Thoracic aorta (tissue), 2 donors: ENCODE measurements around the gene SLC38A8. TPM values are rescaled to one million over a fixed set of nuclear protein-coding genes. Genes with fewer than 3 reads are reported as not detected.

ENCODE experiments used
- ATAC-seq: fragments of 150-250 bp; one replicate; pipeline ENCODE4 v1.8.0; 2017; ENCODE audit warnings: low read depth; ENCODE audit not compliant: insufficient number of reproducible peaks, low FRiP score
- DNase-seq: peaks from one replicate; pipeline ENCODE4 v3.0.0-alpha.2; 2020; ENCODE audit warnings: low spot score
- H3K27ac ChIP-seq, 2 donors: fragments of 200-600 bp; sonication (generic); 1 replicate in 1 of 2; 2 replicates in 1 of 2; pipeline ENCODE4 v1.5.1; 2016; ENCODE audit warnings: mild to moderate bottlenecking in 2 of 2, moderate library complexity in 2 of 2
- H3K27me3 ChIP-seq: fragments of 200-600 bp; sonication (generic); replicated peaks from 2 replicates; pipeline ENCODE4 v1.6.0; 2016; ENCODE audit warnings: mild to moderate bottlenecking; ENCODE audit not compliant: insufficient read depth
- H3K36me3 ChIP-seq: fragments of 200-600 bp; sonication (generic); one replicate; pipeline ENCODE4 v1.5.1; 2016
- H3K4me1 ChIP-seq, 2 donors: fragments of 200-600 bp; sonication (generic); 1 replicate in 1 of 2; 2 replicates in 1 of 2; pipeline versions ENCODE4 v1.5.1 to v1.6.0; 2016; ENCODE audit warnings: low read depth in 2 of 2, mild to moderate bottlenecking in 1 of 2; ENCODE audit not compliant: control insufficient read depth in 1 of 2
- H3K4me3 ChIP-seq: fragments of 200-600 bp; sonication (generic); 2 replicates; pipeline ENCODE4 v1.5.1; 2016; ENCODE audit warnings: mild to moderate bottlenecking
- H3K9me3 ChIP-seq: fragments of 200-600 bp; sonication (generic); 2 replicates; pipeline ENCODE4 v1.5.1; 2016
- total RNA-seq, 2 donors: library from RNA; depleted of rRNA; stranded (reverse); fragments of >200 nt; gene quantifications; one replicate each; pipeline versions ENCODE4 v1.1.0 to v1.2.3, GENCODE V29; 2016
- TF ChIP-seq, protein P1 (sequence below): fragments of 200-600 bp; sonication (generic); IDR thresholded peaks from one replicate; pipeline ENCODE4 v1.5.1; 2019; ENCODE audit warnings: antibody characterized with exemption

Gene SLC38A8
- total RNA-seq, 2 donors from 2014 or later: not detected

DNA sequence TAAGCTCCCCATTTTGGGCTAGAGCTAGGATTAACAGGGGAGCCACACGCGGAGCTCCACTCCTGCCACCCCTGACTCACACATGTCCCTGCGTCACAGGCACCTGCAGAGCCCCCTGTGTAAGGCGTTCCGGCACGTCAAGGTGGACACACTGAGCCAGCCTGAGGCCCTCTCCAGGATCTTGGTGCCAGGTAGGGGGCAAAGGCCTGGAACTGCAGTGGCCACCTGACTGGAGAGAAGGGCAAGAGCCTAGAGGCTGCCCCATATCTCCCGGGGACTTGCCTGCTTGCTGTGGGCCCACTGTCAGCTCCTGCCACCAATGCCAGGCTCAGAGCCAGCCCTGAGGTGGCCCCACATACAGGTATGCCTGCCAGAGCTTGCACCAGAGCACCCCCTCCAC lies 40.9 kb downstream of the SLC38A8 start:
- Histone ChIP-seq H3K36me3 (no peaks in the 10 kb centered on the region), H3K4me3 (no peak overlapping the region), H3K4me1 (no peaks in the 10 kb centered on the region), H3K27me3 (no peaks in the 10 kb centered on the region), H3K27ac (no peak overlapping the region), H3K9me3 (no peaks in the 10 kb centered on the region)
- ATAC-seq (no peak), DNase-seq (no peak)
- TF ChIP-seq, protein P1, sequence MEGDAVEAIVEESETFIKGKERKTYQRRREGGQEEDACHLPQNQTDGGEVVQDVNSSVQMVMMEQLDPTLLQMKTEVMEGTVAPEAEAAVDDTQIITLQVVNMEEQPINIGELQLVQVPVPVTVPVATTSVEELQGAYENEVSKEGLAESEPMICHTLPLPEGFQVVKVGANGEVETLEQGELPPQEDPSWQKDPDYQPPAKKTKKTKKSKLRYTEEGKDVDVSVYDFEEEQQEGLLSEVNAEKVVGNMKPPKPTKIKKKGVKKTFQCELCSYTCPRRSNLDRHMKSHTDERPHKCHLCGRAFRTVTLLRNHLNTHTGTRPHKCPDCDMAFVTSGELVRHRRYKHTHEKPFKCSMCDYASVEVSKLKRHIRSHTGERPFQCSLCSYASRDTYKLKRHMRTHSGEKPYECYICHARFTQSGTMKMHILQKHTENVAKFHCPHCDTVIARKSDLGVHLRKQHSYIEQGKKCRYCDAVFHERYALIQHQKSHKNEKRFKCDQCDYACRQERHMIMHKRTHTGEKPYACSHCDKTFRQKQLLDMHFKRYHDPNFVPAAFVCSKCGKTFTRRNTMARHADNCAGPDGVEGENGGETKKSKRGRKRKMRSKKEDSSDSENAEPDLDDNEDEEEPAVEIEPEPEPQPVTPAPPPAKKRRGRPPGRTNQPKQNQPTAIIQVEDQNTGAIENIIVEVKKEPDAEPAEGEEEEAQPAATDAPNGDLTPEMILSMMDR: no peak

DNA sequence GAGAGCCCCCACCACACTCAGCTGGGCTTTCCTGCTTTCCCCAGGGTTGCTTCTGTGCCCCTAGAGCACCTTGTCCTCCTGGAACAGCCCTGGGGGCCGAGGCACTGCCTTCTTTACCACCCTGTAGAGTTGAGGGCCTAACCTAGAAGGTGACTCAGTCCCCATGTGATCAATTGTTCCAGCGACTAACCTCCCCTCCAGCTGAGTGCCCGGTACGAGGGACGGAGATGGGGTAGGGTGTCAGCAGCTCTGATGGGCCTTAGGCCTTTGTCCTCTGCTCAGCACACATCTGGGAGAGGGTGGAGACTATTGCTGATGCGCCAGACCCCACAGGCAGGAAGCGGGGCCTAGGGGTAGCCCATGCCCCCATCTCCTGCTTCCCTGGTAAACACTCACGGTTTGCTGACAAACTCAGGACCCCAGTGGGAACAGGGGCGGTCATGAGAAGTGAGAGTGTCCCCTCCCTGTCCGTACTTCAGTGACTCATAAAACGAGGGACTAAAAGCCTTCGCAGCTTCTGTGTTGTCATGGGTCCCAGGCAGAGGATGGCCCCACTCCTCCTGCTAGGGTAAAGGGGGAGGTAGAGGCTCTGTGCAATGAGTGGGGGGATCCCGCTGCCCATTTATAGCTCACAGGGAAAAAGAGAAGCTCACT lies 41.5 kb downstream of the SLC38A8 start:
- H3K36me3 ChIP-seq: no peaks in the 10 kb centered on the region
- no peak for DNase-seq
- no peaks in the 10 kb centered on the region for H3K27me3 ChIP-seq
- TF ChIP-seq, protein P1: no peak
- no peak overlapping the region for H3K4me3 ChIP-seq
- no peak for ATAC-seq
- H3K9me3 ChIP-seq: no peaks in the 10 kb centered on the region
- H3K27ac ChIP-seq: no peak overlapping the region
- H3K4me1 ChIP-seq: no peaks in the 10 kb centered on the region

DNA sequence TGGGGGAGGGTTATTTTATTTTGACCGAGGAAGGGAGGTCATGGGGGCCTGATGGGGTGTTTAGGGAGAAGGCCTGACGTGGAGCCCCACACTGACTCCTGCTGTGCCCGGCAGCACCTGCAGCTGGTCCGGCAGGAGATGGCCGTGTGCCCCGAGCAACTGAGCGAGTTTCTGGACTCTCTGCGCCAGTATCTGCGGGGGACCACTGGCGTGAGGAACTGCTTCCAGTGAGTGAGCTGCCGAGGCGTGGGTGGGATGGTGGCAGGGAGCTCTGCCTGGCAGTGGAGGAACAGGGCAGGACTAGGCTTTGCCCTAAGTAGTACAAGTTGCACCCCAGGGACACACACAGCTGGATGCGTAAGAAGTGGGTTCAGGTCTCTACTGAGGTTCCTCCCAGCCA lies 44.5 kb downstream of the SLC38A8 start:
- no peaks in the 10 kb centered on the region for H3K4me1 ChIP-seq
- no peak overlapping the region for H3K27ac ChIP-seq
- DNase-seq (no peak), ATAC-seq (no peak)
- no peaks in the 10 kb centered on the region for H3K9me3 ChIP-seq
- TF ChIP-seq, protein P1: no peak
- H3K27me3 ChIP-seq: no peaks in the 10 kb centered on the region
- no peak overlapping the region for H3K4me3 ChIP-seq
- H3K36me3 ChIP-seq: no peaks in the 10 kb centered on the region

DNA sequence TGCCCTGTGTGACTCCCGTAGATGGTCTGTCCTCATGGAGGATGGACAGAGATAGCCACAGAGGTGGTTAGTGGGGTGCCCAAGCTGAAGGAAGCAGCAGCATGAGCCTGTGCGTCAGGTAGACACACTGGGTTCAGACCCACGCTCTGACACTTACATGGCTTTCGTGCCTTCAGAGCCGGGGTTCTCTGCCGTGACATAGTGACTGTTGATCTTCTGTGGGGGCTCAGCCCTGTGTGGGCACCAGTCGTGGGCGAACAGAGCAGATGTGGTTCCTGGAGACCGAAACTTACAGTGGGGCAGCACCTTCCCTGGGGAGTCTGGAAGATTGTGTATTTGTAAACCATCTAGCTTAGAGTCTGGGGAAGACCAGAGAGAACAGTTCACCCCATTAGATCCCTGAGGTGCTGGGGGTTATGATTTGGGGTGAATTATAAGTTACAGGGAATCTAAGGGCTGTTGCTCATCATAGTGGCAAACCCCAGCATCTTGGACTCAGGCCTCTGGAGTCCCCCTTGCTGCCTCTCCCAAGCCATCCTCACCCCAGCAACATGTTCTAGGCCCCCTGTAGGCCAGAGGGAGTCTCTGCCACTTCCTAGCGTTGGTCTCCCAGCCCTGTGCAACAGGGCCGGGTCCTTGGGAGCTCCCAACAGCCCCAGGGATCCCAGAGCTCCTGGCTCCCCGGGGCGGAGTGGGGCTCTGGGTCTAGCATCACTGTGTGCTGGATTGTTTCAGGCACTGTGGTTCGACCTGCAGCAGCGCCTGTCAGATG lies 45.9 kb downstream of the SLC38A8 start:
- TF ChIP-seq, protein P1: no peak
- H3K4me1 ChIP-seq: no peaks in the 10 kb centered on the region

DNA sequence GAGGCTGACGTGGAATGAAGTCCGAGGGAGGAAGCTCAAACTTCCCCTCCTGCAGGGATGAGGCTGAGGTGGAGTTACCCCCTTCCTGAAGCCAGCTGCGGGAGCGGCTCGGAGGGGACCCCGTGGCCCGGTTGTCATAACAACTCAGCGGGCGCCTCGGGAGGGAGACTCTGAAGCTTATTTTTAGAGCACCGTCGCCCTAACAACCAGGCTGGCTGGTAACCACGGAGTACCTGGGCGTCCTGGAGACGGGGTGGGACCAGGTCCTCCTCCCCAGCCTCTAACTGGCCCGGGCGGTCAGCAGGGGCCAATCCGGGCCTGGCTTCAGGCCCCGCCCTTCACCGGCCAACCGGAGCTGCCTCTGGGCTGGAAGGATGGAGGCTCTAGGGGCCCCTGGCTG lies 46.8 kb downstream of the SLC38A8 start:
- no peak for ATAC-seq
- H3K4me1 ChIP-seq: no peaks in the 10 kb centered on the region
- no peak for DNase-seq
- no peak overlapping the region for H3K4me3 ChIP-seq
- no peak overlapping the region for H3K27ac ChIP-seq
- H3K27me3 ChIP-seq: no peaks in the 10 kb centered on the region
- H3K9me3 ChIP-seq: no peaks in the 10 kb centered on the region
- no peaks in the 10 kb centered on the region for H3K36me3 ChIP-seq
- TF ChIP-seq, protein P1: no peak

More for the DNA sequence above, 45.9 kb downstream of the SLC38A8 start:
- Histone ChIP-seq H3K4me3 (no peak overlapping the region), H3K27ac (no peak overlapping the region), H3K36me3 (no peaks in the 10 kb centered on the region), H3K9me3 (no peaks in the 10 kb centered on the region), H3K27me3 (no peaks in the 10 kb centered on the region)
- no peak for ATAC-seq
- DNase-seq: no peak
